ENCODE data around the gene RNF34. TPM values are rescaled to one million over a fixed set of nuclear protein-coding genes. Genes with fewer than 3 reads are reported as not detected.

Gene RNF34
- total and polyA plus RNA-seq, 2 donors (not counting 3 experiments of a cell fraction or from before 2014, with no cell fraction given), result 37.6 to 51.1 TPM

- dilution Hi-C loops (cut with MboI; ENCODE audit: extremely low pct_ligation_motif_present, low sequenced_read_pairs), result no loop called here
- BruUV-seq (replicated peaks), result no TSS peak
- TF ChIP-seq CTCF (IDR thresholded peaks at IDR 0.05; ENCODE audit: extremely low read depth in 1 of 2, insufficient read depth in 1 of 2, low read depth in 1 of 2, low read length in 2 of 2) (no peak), JUN (IDR thresholded peaks at IDR 0.05; ENCODE audit: borderline replicate concordance, insufficient read depth, insufficient read length, low read depth) (no peak), MYC (IDR thresholded peaks at IDR 0.05; ENCODE audit: low read depth, low read length) (no peak), EZH2 (IDR thresholded peaks at IDR 0.05; ENCODE audit: borderline replicate concordance, low read depth, low read length, severe bottlenecking) (no peak), POLR2A (IDR thresholded peaks at IDR 0.05; ENCODE audit: low read depth, low read length) (no peak), POLR2AphosphoS5 (IDR thresholded peaks at IDR 0.05; ENCODE audit: insufficient read depth, low read depth, low read length) (no peak), MAX (IDR thresholded peaks at IDR 0.05; ENCODE audit: insufficient read depth, insufficient read length) (no peak), GATA2 (IDR thresholded peaks at IDR 0.05; ENCODE audit: insufficient read depth, insufficient read length, low read depth, low read length) (no peak), FOS (IDR thresholded peaks at IDR 0.05; ENCODE audit: borderline replicate concordance, insufficient read depth, low read length) (no peak)
- H3K27me3 ChIP-seq (ENCODE audit: control insufficient read depth in 2 of 2, insufficient read depth in 2 of 2, low read length in 2 of 2), result no peaks in the 10 kb centered on the region
- H3K4me1 ChIP-seq (ENCODE audit: control insufficient read depth, extremely low read depth, insufficient read depth, low read length), result no peaks in the 10 kb centered on the region
- H3K79me2 ChIP-seq (ENCODE audit: control insufficient read depth, insufficient read depth, low read length), result peaks cover 4% of the 10 kb centered on the region
- no peak overlapping the region for H3K4me3 ChIP-seq (replicated peaks in 1 of 3; ENCODE audit: insufficient read depth in 1 of 3, low read depth in 1 of 3, low read length in 3 of 3)
- no peaks in the 10 kb centered on the region for H3K9me1 ChIP-seq (replicated peaks; ENCODE audit: control insufficient read depth, extremely low read depth, insufficient read depth, low read length)
- H3K4me2 ChIP-seq (ENCODE audit: insufficient read depth, low read length), result no peak overlapping the region
- intact Hi-C loops (cut with micrococcal nuclease), result no loop called here
- FAIRE-seq, result no peak
- H2AFZ ChIP-seq (ENCODE audit: low read depth, low read length), result no peak overlapping the region
- H4K20me1 ChIP-seq (replicated peaks; ENCODE audit: control insufficient read depth, extremely low read depth, insufficient read depth, low read length), result no peaks in the 10 kb centered on the region
- ChIA-PET POLR2A (no interaction called here), CTCF (interaction anchor here (1.3 to 8.5 kb wide), 3 partner anchors 9 to 110 kb away, joined by 3 to 110 read pairs (median 5); no protein-coding TSS in a partner anchor)
- DNase-seq (ENCODE audit: low read depth, low spot score), result no peak
- peaks cover 2 to 8% of the 10 kb centered on the region in 2 experiments for H3K36me3 ChIP-seq (ENCODE audit: control insufficient read depth in 2 of 2, extremely low read depth in 1 of 2, insufficient read depth in 2 of 2, low read length in 2 of 2)
- H3K9me3 ChIP-seq (replicated peaks; ENCODE audit: control insufficient read depth, insufficient read depth, low read length), result no peaks in the 10 kb centered on the region
- H3K9ac ChIP-seq (replicated peaks; ENCODE audit: extremely low read depth, insufficient read depth, low read length), result no peak overlapping the region
- no peak overlapping the region for H3K27ac ChIP-seq (ENCODE audit: insufficient read depth, low read depth, low read length)
These were observed 46.8 kb downstream of the RNF34 start for GRCh38 chr12:121446750-121447149.

All from endothelial cell of umbilical vein (primary cell).